ENCODE results near the gene TFPI.

DNA sequence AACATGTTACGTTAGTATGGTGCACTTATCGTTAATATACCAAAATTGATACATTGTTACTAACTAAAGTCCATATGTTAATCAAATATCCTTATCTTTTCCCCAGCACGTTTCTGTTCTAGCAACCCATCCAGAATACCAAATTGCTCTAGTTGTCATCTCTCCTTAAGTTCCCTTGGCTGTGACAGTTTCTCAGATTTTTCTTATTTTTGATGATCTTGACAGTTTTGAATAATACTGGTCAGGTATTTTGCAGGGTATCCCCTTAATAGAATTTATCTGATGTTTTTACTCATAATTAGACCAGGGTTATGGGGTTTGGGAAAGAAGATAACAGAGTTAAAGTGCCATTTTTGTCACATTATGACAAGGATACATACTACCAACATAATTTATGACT lies 47.8 kb downstream of the TFPI start:
- no peak for TF ChIP-seq EZH2 (IDR thresholded peaks at IDR 0.05; ENCODE audit: low read depth)
- TF ChIP-seq, protein P1, sequence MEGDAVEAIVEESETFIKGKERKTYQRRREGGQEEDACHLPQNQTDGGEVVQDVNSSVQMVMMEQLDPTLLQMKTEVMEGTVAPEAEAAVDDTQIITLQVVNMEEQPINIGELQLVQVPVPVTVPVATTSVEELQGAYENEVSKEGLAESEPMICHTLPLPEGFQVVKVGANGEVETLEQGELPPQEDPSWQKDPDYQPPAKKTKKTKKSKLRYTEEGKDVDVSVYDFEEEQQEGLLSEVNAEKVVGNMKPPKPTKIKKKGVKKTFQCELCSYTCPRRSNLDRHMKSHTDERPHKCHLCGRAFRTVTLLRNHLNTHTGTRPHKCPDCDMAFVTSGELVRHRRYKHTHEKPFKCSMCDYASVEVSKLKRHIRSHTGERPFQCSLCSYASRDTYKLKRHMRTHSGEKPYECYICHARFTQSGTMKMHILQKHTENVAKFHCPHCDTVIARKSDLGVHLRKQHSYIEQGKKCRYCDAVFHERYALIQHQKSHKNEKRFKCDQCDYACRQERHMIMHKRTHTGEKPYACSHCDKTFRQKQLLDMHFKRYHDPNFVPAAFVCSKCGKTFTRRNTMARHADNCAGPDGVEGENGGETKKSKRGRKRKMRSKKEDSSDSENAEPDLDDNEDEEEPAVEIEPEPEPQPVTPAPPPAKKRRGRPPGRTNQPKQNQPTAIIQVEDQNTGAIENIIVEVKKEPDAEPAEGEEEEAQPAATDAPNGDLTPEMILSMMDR (conservative IDR thresholded peaks at IDR 0.05) = no peak

Data from PC-9 (cell line).